IPS-11a (cell line): Measurements from ENCODE around the gene DOK4.

Experiments
- H3K4me3 ChIP-seq: one replicate; pipeline ENCODE4 v1.5.1; 2013; ENCODE audit warnings: low read depth, low read length, control low read depth

Gene DOK4

GRCh38 chr16:57485916-57486857, at the start of gene DOK4:
DOK4 (minus strand) TSS chr16:57486493; CDS start chr16:57479507, 6,986 bp downstream.
- H3K4me3 ChIP-seq, result peak within 1 kb of the TSS; percentile 62

- peak overlapping the region; percentile 46 for H3K4me3 ChIP-seq
These were observed 49.5 kb upstream of the DOK4 start for GRCh38 chr16:57535680-57536305.

GRCh38 chr16:57534881-57535658, 48.8 kb upstream of the DOK4 start:
- no peak overlapping the region for H3K4me3 ChIP-seq

- no peak overlapping the region for H3K4me3 ChIP-seq
These were observed 48.1 kb upstream of the DOK4 start for GRCh38 chr16:57534337-57534880.

- no peak overlapping the region for H3K4me3 ChIP-seq
These were observed 47.4 kb upstream of the DOK4 start for GRCh38 chr16:57533431-57534336.

GRCh38 chr16:57532266-57532625, 46.0 kb upstream of the DOK4 start:
- H3K4me3 ChIP-seq, result no peak overlapping the region

- H3K4me3 ChIP-seq, result no peak overlapping the region
These were observed 45.5 kb upstream of the DOK4 start for GRCh38 chr16:57531635-57532265.

GRCh38 chr16:57531253-57531575, 44.9 kb upstream of the DOK4 start:
- no peak overlapping the region for H3K4me3 ChIP-seq

- no peak overlapping the region for H3K4me3 ChIP-seq
These were observed 44.4 kb upstream of the DOK4 start for GRCh38 chr16:57530522-57531252.

GRCh38 chr16:57530104-57530521, 43.8 kb upstream of the DOK4 start:
- no peak overlapping the region for H3K4me3 ChIP-seq

GRCh38 chr16:57529391-57530103, 43.3 kb upstream of the DOK4 start:
- H3K4me3 ChIP-seq, result peak overlapping the region; percentile 60

- peak overlapping the region; percentile 60 for H3K4me3 ChIP-seq
These were observed 42.5 kb upstream of the DOK4 start for GRCh38 chr16:57528499-57529390.

GRCh38 chr16:57527610-57528360, 41.5 kb upstream of the DOK4 start:
- H3K4me3 ChIP-seq, result peak overlapping the region; percentile 60

- H3K4me3 ChIP-seq, result no peak overlapping the region
These were observed 40.7 kb upstream of the DOK4 start for GRCh38 chr16:57527027-57527426.

- H3K4me3 ChIP-seq, result no peak overlapping the region
These were observed 40.2 kb upstream of the DOK4 start for GRCh38 chr16:57526498-57526897.

GRCh38 chr16:57525761-57526160, 39.5 kb upstream of the DOK4 start:
- H3K4me3 ChIP-seq, result no peak overlapping the region

GRCh38 chr16:57522960-57523359, 36.7 kb upstream of the DOK4 start:
- no peak overlapping the region for H3K4me3 ChIP-seq
